Measurements from ENCODE around the gene TRPV4.

The TRPV4 gene

DNA sequence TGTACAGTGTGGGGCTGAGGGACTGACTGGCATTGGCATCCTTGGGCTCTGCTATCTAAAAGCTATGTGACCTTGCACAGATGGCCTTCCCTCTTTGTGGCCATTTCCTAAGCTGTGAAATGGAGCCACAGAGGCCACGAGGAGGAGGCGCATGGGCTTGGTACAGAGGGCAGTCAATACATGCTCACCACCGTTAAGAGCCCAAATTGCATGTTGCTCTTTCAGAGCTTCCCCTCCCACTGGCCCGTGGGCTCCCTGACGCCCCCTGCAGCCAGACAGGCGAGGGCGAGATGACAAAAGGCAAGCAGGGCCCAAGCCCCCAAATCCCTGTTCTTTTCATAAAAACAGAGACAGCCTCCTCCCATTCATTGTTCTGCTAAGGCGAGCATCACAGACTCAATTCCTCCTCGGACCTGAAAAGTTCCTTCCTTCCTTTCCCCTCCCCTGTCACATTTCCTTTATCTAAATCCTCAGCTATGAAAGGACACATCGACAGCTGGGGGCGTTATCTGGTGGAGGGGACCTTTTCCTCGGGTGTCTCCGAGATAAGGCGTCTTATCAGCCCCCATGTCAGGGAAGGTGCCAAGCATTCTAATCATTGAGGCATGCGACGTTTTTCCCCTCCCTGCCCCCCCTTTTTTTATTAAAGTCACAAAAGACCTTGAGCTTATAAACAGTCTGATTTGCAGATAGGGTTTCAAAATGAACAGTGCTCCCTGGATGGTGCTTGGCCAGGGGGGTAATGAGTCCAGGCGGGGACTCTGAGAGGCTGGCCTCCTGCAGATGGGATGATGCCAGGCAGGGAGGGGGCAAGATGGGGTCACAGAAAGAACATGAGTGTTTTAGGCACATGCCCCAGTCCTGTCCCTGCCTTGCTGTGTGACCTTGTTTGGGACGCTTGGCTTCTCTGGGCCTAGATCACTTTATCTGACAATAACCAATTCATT lies 93.2 kb downstream of the TRPV4 start:
- DNase-seq (ENCODE audit: low spot score) = no peak

DNA sequence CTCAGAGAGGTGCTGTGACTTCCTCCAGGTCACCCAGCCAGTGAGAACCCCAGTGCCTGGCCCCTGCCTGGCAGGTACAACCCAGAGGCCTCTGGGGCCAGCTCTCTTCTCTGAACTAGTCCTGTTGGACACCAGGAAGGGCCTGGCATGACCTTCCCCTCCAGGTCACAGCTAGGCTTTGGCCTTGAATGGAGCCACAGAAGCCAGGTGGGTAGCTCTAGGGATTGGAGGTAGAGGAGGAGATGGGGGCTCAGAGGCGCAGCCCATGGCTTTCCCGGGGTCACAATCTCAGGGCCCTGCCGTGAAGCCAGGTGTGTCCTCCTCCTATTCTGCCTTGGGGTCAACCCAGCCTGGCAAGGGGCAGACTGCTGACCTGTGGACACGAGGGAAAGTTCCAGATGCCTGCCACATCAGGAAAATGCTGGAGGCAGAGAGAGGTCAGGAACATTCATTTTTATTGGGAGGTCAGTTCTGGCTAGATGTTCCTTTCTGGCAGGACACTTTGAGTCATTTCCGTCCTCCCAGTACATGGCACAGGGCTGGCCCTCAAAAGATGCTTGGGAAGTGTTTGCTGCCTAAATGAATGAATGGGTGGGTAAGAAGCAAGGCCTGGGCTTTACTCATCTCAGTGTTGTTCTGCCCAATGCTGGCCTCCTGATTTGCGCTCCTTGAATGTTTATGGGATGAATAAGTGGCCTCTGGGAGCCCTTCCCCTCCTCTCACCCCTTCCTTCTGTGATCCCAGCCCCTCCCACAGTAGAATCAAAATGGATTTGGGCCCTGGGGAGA lies 94.1 kb downstream of the TRPV4 start:
- DNase-seq (ENCODE audit: low spot score) = no peak

DNA sequence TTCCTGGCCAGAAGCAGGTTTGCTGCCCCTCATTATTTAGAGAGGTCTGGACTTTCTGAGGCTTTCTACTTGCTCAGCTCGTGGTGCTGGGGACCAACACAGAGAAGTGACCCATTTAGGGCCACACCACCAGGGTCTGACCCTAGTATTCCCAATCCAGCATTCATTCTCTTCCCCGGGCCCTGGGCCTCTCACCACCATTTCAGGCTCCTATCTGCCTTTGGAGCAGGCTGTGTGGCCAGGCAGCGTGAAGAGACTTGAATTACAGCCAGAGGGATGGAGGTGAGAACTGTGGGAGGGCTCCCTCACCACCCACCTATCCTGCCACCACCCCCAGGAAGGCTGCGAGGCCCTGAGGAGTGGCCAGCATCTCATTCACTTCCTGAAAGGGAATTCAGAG lies 95.0 kb downstream of the TRPV4 start:
- DNase-seq (ENCODE audit: low spot score) = no peak

DNA sequence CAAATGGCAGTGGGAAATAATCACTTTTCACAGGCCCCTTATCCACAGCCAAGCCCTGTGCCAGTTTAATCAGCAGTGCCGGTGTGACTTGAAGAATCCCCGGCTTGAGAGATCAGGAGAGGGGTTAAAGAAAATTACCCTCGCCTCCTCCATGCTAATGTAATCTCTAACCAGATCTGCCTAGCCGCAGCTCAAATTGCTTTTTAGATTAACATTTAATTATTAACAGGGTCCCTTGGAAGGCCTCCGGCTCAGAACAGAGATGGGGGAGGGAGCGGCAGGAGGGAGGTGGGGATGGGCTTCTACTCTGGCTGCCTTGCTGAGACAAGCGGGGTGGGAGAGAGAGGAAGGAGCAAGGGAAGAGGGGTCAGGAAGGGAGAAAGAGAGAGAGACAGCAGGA lies 95.6 kb downstream of the TRPV4 start:
- DNase-seq (ENCODE audit: low spot score) = no peak

DNA sequence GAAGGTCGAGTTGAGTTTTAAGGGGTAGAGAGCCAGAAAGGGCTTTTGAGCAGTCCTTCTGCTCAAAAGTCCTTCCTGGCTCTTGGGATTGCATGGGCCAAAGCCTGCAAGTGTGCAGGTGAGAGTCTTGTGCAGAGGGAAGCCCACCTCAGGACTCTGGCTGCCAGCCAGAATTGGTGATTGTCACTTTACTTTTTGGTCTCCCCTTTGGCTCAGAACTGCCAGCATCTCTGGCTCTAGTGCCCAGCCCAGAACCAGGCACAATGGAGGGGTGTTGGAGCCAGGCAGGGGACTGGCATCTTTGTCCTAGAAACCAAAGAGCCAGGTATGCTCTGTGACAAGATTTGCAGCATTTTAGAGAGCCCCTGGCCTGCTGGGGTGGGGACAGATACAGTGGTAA lies 96.1 kb downstream of the TRPV4 start:
- no peak for DNase-seq (ENCODE audit: low spot score)

DNA sequence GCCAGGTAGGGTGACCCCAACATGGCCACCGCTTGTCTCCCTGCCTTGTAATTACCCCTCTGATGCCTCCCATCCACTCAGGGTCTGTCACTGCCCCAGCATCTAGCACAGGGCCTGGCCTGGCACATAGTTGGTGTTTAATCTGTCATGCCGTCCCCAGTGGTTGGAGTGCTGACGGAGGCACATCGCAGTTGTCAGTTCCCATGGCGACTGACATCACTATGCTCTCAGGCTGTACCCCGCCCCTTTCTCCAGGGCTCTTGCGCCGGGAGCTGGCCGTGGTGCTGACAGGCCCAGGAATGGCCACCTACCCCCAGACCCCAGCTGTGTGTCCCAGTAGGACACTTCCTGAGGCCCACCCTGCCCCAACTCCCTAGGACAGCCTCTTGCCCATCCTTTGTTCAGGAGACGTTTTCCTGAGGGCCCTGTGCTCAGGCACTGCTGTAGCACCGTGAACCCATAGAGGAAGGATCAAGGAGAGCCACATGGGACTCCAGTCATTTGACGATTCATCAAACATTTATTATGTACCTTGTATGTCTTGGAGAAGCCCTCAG lies 96.6 kb downstream of the TRPV4 start:
- DNase-seq (ENCODE audit: low spot score) = no peak

DNA sequence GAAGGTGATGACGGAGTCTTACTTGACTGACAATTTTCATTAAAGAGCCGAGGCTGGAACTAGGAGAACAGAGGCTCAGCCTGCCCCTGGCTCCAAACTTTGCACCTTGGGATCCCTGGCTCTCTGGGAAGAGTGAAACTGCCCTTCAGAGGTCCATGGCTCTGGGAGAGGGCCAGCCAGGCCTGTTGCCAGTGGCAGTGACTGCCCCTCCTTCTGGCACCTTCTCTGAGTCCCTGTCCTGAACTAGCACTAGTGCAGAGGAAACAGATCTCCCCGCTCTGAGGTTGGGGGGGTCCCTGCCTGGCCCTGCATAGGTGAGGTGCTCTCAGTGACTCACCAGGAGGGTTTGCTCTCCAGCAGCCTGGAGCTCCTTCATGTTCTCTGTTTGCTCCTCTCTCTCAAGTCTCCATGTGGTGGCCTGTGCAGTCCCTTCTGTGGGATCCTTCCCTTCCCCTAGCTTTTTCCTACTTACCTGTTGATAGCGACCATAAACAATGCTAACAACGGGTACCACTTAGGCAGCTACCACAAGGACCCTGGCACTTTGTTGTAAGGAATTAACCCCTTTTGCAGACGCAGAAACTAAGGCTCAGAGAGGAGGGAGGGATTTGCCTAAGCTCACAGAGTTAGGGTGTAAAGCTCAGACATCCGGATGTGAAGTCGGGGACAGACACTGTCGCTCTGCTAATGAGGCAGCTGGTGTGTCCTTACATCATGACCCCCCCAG lies 97.2 kb downstream of the TRPV4 start:
- DNase-seq (ENCODE audit: low spot score) = no peak

DNA sequence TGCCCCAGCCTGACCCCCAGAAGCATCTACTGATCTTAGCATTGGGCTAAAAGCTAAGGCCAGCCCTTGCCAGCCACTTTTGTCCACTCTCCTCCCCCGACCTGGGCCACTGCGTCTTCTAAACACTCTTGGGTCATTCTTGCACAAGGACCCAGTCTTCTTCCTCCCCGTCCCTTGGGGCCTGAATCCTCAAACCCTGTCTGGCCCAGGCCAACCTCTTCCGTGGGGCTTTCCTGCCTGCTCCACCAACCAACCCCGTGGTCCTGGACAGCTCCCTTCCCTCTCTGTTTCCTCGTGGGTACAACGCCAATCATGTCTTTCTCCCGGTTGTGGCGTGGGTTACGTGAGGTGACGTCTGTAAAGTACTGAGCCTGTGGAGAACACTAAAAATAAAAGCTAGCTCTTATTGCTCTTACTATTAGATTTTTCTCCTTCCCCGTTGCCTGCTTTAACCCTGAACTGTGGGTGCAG lies 98.1 kb downstream of the TRPV4 start:
- DNase-seq (ENCODE audit: low spot score) = no peak

DNA sequence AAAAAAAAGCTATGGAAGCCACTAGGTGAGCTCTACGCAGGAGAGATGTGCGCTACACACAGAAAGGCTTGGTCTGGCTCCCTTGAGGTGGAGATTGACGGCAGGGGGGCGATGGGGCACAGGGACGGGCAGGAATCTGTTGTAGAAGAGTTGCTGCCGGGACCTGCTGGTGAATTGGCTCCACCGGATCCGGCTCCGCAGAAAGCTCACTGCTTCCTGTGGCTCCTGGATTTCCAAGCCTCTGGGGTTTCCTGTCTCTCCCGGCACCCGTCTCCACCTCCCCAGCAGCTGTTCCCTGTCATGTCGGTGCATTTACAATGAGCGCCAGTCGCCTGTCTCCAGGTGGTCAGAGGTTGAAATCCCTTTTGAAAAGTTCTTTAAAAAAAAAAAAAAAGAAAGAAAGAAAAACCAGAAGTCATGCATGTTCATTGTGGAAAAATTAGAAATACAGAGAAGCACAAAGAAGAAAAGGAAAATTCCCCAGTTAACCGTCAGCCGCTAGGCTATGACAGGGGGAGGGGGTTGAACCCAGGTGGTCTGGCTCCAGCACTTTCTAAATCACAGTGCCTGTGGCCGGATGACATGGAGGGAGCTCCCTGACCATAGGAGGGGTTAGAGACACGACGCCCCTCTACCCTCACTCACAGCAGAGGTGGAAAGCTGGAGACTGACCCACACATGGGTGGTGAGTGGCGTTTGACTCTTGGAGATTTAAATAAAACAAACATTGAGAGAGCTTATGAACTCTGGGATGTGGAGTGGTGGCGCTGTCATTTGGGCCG lies 98.8 kb downstream of the TRPV4 start:
- DNase-seq (ENCODE audit: low spot score) = no peak
